Measurements from ENCODE around the gene TCF4.

- TF ChIP-seq CTCF (IDR thresholded peaks at IDR 0.05): no peak
- no peak for TF ChIP-seq POLR2AphosphoS5 (IDR thresholded peaks at IDR 0.05)
- no peak for TF ChIP-seq POLR2A (IDR thresholded peaks at IDR 0.05; ENCODE audit: low read depth)
- TF ChIP-seq EP300 (IDR thresholded peaks at IDR 0.05): no peak
Measured at GRCh38 chr18:55219823-55220222, 368.2 kb downstream of the TCF4 start.
